Mucosa of stomach (tissue), 1 donor: ENCODE measurements around the gene NME4.
A peak's percentile ranks its signal among the peaks of the same experiment; 100 is the strongest.
"Not testable (repeated sequence)": the region's sequence is repeated elsewhere in the genome, so short reads cannot be mapped to it uniquely, and the experiment has no call there.

Experiments used
- H3K27me3 ChIP-seq: one replicate; pipeline ENCODE4 v1.7.0; 2013; ENCODE audit warnings: mild to moderate bottlenecking, low read length; ENCODE audit not compliant: control insufficient read depth, insufficient read depth
- H3K36me3 ChIP-seq: one replicate; pipeline ENCODE4 v1.7.0; 2013; ENCODE audit warnings: low read length; ENCODE audit not compliant: control insufficient read depth, insufficient read depth
- H3K4me1 ChIP-seq: one replicate; pipeline ENCODE4 v1.7.0; 2013; ENCODE audit warnings: mild to moderate bottlenecking, low read length; ENCODE audit not compliant: control insufficient read depth, insufficient read depth
- H3K4me3 ChIP-seq: one replicate; pipeline ENCODE4 v1.7.0; 2013; ENCODE audit warnings: low read length
- H3K9ac ChIP-seq: one replicate; pipeline ENCODE4 v1.7.0; 2013; ENCODE audit warnings: mild to moderate bottlenecking, low read length, moderate library complexity
- H3K9me3 ChIP-seq: one replicate; pipeline ENCODE4 v1.7.0; 2013; ENCODE audit warnings: mild to moderate bottlenecking, low read length, moderate library complexity; ENCODE audit not compliant: control insufficient read depth
- donor health status: Pancreatic carcinoma.

The NME4 gene

GRCh38 chr16:374616-374926, 22.4 kb upstream of the NME4 start:
- H3K4me1 ChIP-seq, result peaks cover 25% of the 10 kb centered on the region
- H3K36me3 ChIP-seq, result peaks cover 10% of the 10 kb centered on the region
- H3K27me3 ChIP-seq, result no peaks in the 10 kb centered on the region
- no peak overlapping the region for H3K4me3 ChIP-seq
- no peak overlapping the region for H3K9ac ChIP-seq
- no peaks in the 10 kb centered on the region for H3K9me3 ChIP-seq

DNA sequence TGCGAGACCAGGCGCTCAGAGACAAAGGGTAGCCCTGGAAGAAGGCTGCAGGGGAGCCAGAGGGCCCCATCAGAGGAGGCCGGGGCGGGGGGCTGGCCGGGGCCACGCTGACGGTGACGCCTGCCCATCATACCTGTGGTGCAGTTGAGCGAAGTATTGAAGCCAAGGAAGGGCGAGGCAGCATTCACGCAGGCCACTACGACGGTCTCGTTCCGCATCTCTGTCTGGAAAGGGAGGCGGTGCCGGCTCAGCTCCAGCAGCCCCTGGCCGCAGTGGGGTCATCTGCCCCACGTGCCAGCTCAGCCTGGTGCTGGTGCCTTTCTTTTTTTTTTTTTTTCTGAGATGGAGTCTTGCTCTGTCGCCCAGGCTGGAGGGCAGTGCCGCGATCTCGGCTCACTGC, 21.8 kb upstream of the NME4 start:
- no peak overlapping the region for H3K4me3 ChIP-seq
- peaks cover 27% of the 10 kb centered on the region for H3K4me1 ChIP-seq
- no peaks in the 10 kb centered on the region for H3K9me3 ChIP-seq
- H3K36me3 ChIP-seq, result peaks cover 10% of the 10 kb centered on the region
- no peaks in the 10 kb centered on the region for H3K27me3 ChIP-seq
- H3K9ac ChIP-seq, result no peak overlapping the region

- Histone ChIP-seq H3K36me3 (peaks cover 10% of the 10 kb centered on the region), H3K9ac (no peak overlapping the region), H3K4me1 (peaks cover 27% of the 10 kb centered on the region), H3K4me3 (no peak overlapping the region), H3K27me3 (no peaks in the 10 kb centered on the region), H3K9me3 (no peaks in the 10 kb centered on the region)
These were observed 20.8 kb upstream of the NME4 start for GRCh38 chr16:375927-376816.

DNA sequence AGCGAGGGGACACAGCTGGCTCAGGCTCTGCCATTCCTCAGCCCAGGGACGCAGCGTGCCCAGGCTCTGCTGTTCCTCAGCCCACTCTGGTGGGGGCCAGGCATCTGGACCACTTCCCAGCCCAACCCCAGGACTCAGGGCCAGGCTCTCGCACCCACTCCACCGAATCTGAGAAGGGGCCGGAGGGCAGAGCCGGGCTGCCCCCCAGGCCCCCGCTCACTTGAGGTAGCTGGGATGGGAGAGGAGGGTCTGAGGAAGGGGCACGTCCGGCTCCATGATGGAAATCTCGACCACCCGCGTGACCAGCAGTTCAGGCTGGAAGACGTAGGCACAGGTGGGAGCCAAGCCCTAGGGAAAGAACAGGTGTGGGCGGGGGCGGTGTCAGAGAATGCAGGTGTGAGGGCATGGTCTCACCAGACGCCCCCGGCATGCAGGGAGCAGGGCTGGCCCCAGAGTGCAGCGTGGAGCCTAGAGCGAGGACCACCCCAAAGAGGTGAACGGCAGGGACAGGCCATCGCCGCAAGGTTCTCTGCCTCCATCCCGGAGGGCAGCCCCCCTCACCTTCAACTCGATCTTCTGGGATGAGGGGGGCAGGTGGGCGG, 20.1 kb upstream of the NME4 start:
- Histone ChIP-seq H3K9me3 (no peaks in the 10 kb centered on the region), H3K27me3 (no peaks in the 10 kb centered on the region), H3K4me1 (peaks cover 23% of the 10 kb centered on the region), H3K4me3 (no peak overlapping the region), H3K36me3 (peaks cover 10% of the 10 kb centered on the region), H3K9ac (no peak overlapping the region)

DNA sequence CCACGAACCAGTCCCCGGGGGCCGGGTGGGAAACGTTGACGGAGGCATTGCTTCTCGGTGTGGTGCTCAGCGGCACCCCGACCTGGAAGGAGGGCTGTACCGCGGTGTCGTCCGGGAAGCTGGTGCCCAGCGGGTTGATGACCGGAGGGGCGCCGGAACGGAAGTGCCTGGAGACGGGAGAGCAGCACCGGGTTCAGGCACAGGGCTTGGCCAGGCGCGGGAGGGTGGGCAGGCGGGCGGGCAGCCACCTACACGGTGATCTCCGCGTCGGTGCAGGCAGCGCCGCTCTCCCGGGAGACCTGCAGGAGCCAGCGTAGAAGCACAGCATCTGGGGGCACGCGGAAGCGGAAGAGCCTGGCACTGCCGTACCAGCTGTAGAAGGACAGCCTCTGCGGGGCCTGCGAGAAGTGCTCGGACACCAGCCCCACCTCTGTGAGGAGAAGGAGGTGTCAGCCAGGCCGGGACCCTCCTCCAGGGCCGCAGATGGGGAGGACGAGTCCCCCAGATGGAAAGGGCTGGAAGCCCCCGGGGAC, 19.5 kb upstream of the NME4 start:
- Histone ChIP-seq H3K9me3 (no peaks in the 10 kb centered on the region), H3K4me3 (no peak overlapping the region), H3K4me1 (peaks cover 23% of the 10 kb centered on the region), H3K36me3 (peaks cover 10% of the 10 kb centered on the region), H3K27me3 (no peaks in the 10 kb centered on the region), H3K9ac (no peak overlapping the region)

DNA sequence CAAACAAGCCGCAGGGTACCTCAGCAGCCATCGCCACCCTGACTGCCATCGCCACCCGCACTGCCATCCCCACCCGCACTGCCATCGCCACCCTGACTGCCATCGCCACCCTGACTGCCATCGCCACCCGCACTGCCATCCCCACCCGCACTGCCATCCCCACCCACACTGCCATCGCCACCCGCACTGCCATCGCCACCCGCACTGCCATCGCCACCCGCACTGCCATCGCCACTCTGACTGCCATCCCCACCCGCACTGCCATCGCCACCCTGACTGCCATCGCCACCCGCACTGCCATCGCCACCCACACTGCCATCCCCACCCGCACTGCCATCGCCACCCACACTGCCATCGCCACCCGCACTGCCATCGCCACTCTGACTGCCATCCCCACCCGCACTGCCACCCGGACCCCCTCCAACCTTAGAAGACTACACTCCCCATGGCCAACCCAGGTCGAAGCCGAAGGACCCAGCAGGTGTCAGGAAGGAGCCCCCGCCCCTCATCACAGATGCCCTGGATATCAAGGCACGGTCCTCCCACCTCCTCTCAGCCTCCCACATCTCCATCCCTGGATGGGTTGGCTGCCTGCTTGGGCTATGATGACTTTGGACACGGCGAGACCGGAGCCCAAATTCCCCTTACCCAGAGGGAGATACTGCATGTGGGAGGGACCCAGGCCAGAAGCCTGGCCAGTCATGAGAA, 18.7 kb upstream of the NME4 start:
- peaks cover 10% of the 10 kb centered on the region for H3K36me3 ChIP-seq
- not testable (repeated sequence) for H3K4me3 ChIP-seq, H3K9me3 ChIP-seq, H3K9ac ChIP-seq, H3K27me3 ChIP-seq
- peaks cover 25% of the 10 kb centered on the region for H3K4me1 ChIP-seq

DNA sequence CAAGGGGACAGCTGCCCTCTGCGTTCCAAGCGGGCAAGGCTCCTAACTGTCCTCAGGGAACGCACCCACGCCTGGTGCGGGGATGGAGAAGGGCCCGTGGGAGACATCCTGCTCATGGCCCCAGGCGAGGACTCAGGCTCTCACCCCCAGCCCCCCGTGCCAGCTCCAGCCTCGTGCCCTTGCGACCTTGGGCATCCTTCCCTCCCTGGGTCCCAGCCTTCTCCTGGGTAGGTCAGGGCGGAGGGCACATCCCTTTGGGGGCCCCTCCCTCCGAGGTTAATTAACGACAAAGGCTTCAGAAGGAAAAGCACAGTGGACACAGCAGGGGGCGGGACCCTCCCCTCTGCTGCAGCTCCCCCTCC, 18.2 kb upstream of the NME4 start:
- H3K9me3 ChIP-seq, result no peaks in the 10 kb centered on the region
- H3K4me3 ChIP-seq, result no peak overlapping the region
- H3K4me1 ChIP-seq, result peaks cover 29% of the 10 kb centered on the region
- H3K27me3 ChIP-seq, result no peaks in the 10 kb centered on the region
- no peak overlapping the region for H3K9ac ChIP-seq
- peaks cover 10% of the 10 kb centered on the region for H3K36me3 ChIP-seq

DNA sequence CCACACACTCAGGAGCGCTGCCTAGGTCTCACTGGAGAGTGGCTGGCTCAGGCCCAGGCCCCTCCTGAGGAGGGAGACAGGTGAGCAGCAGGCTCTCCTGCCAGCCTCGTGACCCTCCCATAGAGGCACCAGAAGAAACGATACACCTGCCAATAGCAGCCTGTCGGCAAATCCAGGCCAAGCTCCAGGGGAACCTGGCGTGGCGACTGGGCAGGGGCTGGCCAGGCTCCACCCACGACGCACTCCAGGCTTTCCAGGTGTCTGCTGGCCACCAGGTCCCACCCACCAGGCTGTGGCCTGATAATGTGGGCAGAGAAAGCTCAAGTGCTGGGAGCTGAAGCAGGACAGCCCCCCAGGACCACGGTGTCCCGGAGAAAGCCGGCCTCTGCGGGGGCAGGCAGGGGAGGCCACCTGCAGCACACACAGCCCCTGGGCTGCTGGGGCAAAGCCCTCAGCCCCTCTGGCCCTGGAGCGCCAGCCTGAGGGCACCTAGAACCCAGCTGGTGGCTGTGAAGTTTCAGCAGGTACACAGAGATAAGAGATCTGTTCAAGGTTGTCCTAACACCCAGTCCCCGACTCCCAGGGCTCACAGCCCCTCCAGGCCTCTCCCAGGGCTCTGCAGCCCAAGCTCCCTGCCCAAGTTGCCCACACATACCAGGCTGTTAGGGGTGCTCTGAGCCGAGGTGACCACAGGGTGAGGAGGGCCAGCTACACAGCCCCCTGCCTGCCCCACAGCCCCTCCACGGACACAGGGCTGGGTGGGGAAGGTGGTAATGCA, 17.6 kb upstream of the NME4 start:
- peaks cover 10% of the 10 kb centered on the region for H3K36me3 ChIP-seq
- no peaks in the 10 kb centered on the region for H3K27me3 ChIP-seq
- H3K4me1 ChIP-seq, result peaks cover 29% of the 10 kb centered on the region
- H3K4me3 ChIP-seq, result no peak overlapping the region
- H3K9me3 ChIP-seq, result no peaks in the 10 kb centered on the region
- peak overlapping the region; percentile 57 for H3K9ac ChIP-seq

GRCh38 chr16:379961-380761, 16.8 kb upstream of the NME4 start:
- Histone ChIP-seq H3K27me3 (no peaks in the 10 kb centered on the region), H3K4me3 (no peak overlapping the region), H3K4me1 (peaks cover 29% of the 10 kb centered on the region), H3K9me3 (no peaks in the 10 kb centered on the region), H3K36me3 (peaks cover 10% of the 10 kb centered on the region), H3K9ac (peak overlapping the region; percentile 80)

GRCh38 chr16:380762-381011, 16.3 kb upstream of the NME4 start:
- H3K9me3 ChIP-seq, result no peaks in the 10 kb centered on the region
- H3K36me3 ChIP-seq, result peaks cover 10% of the 10 kb centered on the region
- H3K27me3 ChIP-seq, result no peaks in the 10 kb centered on the region
- H3K4me3 ChIP-seq, result peak overlapping the region; percentile 50
- peak overlapping the region; percentile 80 for H3K9ac ChIP-seq
- peaks cover 29% of the 10 kb centered on the region for H3K4me1 ChIP-seq

DNA sequence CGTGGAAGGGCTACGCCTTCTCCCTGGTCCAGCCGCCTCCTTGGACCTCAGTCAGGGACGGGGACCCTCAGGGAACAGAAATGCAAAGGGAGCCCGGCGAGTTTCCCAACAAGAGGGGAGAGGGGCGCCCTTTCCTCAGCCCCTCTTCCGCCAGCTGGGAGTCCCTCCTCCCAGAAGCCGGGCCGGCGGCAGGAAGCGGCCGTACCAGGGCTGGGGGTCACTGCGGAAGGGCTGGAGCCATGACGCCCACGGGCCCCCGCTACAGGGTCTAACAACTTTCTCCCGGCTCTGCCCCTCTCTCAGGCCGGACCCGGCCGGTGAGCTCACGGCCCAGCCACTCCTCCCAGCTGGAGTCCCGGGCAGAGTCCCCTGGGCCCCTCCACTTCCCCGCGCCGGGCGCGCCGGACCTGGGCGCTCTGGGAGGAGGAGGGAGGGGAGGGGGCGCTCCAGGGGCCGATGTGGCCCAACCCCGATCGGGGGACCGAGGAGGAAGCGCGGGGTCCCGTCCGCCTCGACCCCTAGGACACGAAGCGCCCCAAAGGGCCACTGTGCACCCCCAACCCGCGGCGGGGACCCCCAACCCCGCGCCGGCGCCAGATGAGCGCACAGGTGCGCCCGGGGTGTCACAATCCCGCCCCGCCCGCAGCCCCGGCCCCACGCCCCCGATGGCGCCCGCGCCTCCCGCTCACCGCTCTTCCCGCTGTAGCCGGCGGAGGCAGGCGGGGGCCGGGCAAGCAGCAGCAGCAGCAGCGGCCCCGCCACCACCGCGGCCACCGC, 15.8 kb upstream of the NME4 start:
- Histone ChIP-seq H3K36me3 (peaks cover 7% of the 10 kb centered on the region), H3K4me1 (peaks cover 29% of the 10 kb centered on the region), H3K9ac (peak overlapping the region; percentile 80), H3K27me3 (no peaks in the 10 kb centered on the region), H3K4me3 (peak overlapping the region; percentile 50), H3K9me3 (no peaks in the 10 kb centered on the region)
